ES-I3 (cell line): ENCODE results near the gene CCDC85B.
A peak's percentile ranks its signal among the peaks of the same experiment; 100 is the strongest.

Experiments used
- H3K36me3 ChIP-seq: 2 replicates; pipeline ENCODE4 v1.6.1; 2013; ENCODE audit warnings: mild to moderate bottlenecking, low read length, control low read depth, moderate library complexity; ENCODE audit not compliant: insufficient read depth
- H3K4me1 ChIP-seq: 2 replicates; pipeline ENCODE4 v1.6.1; 2013; ENCODE audit warnings: mild to moderate bottlenecking, control low read depth, low read length; ENCODE audit not compliant: insufficient read depth
- H3K9ac ChIP-seq: 2 replicates; pipeline ENCODE4 v1.6.1; 2013; ENCODE audit warnings: low read depth, mild to moderate bottlenecking, low read length, moderate library complexity
- H3K9me3 ChIP-seq: 2 replicates; pipeline ENCODE4 v1.6.1; 2013; ENCODE audit warnings: mild to moderate bottlenecking, low read length, moderate library complexity; ENCODE audit not compliant: control insufficient read depth, insufficient read depth

CCDC85B gene

GRCh38 chr11:65897020-65897471 lies 6.6 kb downstream of the CCDC85B start:
- no peak overlapping the region for H3K9ac ChIP-seq
- no peaks in the 10 kb centered on the region for H3K9me3 ChIP-seq
- H3K4me1 ChIP-seq, result peaks cover under 1% of the 10 kb centered on the region; the same call in 1 of the 2 replicates
- peaks cover 5% of the 10 kb centered on the region; the same call in 1 of the 2 replicates for H3K36me3 ChIP-seq

GRCh38 chr11:65898656-65899355 lies 8.3 kb downstream of the CCDC85B start:
- Histone ChIP-seq H3K4me1 (peaks cover 14% of the 10 kb centered on the region), H3K9me3 (no peaks in the 10 kb centered on the region), H3K36me3 (peaks cover 5% of the 10 kb centered on the region; the same call in 1 of the 2 replicates), H3K9ac (peak overlapping the region; percentile 87)

- H3K36me3 ChIP-seq, result peaks cover 5% of the 10 kb centered on the region; the same call in 1 of the 2 replicates
- peak overlapping the region; percentile 87 for H3K9ac ChIP-seq
- H3K9me3 ChIP-seq, result no peaks in the 10 kb centered on the region
- H3K4me1 ChIP-seq, result peaks cover 16% of the 10 kb centered on the region
These were observed 9.1 kb downstream of the CCDC85B start for GRCh38 chr11:65899356-65900124.

- H3K9me3 ChIP-seq, result no peaks in the 10 kb centered on the region
- peaks cover 5% of the 10 kb centered on the region; the same call in 1 of the 2 replicates for H3K36me3 ChIP-seq
- H3K9ac ChIP-seq, result peak within 1 kb of the TSS; percentile 87
- peaks cover 16% of the 10 kb centered on the region for H3K4me1 ChIP-seq
These were observed 9.8 kb downstream of the CCDC85B start, which contains the start of gene FOSL1 for GRCh38 chr11:65900125-65900898. Gene FOSL1, minus strand, starts transcription at chr11:65900388. Its CDS starts 49 bp downstream, at chr11:65900339.

GRCh38 chr11:65900899-65901180 lies 10.4 kb downstream of the CCDC85B start:
- Histone ChIP-seq H3K9ac (peak overlapping the region; percentile 7; the same call in 1 of the 2 replicates), H3K9me3 (no peaks in the 10 kb centered on the region), H3K36me3 (peaks cover 3% of the 10 kb centered on the region; the same call in 1 of the 2 replicates), H3K4me1 (peaks cover 16% of the 10 kb centered on the region)

- Histone ChIP-seq H3K36me3 (no peaks in the 10 kb centered on the region), H3K9ac (no peak overlapping the region), H3K9me3 (no peaks in the 10 kb centered on the region), H3K4me1 (peaks cover 16% of the 10 kb centered on the region)
These were observed 12.6 kb downstream of the CCDC85B start for GRCh38 chr11:65903068-65903481.

- Histone ChIP-seq H3K9ac (no peak overlapping the region), H3K36me3 (no peaks in the 10 kb centered on the region), H3K4me1 (peaks cover 16% of the 10 kb centered on the region), H3K9me3 (no peaks in the 10 kb centered on the region)
These were observed 13.2 kb downstream of the CCDC85B start for GRCh38 chr11:65903715-65904114.

- no peaks in the 10 kb centered on the region for H3K36me3 ChIP-seq
- peaks cover 16% of the 10 kb centered on the region for H3K4me1 ChIP-seq
- no peak overlapping the region for H3K9ac ChIP-seq
- H3K9me3 ChIP-seq, result no peaks in the 10 kb centered on the region
These were observed 16.1 kb downstream of the CCDC85B start for GRCh38 chr11:65906602-65907001.

- Histone ChIP-seq H3K9me3 (no peaks in the 10 kb centered on the region), H3K4me1 (peaks cover 19% of the 10 kb centered on the region; the same call in 1 of the 2 replicates), H3K36me3 (no peaks in the 10 kb centered on the region), H3K9ac (no peak overlapping the region)
These were observed 17.4 kb downstream of the CCDC85B start for GRCh38 chr11:65907878-65908277.

GRCh38 chr11:65911682-65912568 lies 21.5 kb downstream of the CCDC85B start:
- Histone ChIP-seq H3K36me3 (no peaks in the 10 kb centered on the region), H3K4me1 (peaks cover 27% of the 10 kb centered on the region; the same call in 1 of the 2 replicates), H3K9me3 (no peaks in the 10 kb centered on the region), H3K9ac (no peak overlapping the region)

GRCh38 chr11:65912845-65913244 lies 22.4 kb downstream of the CCDC85B start:
- Histone ChIP-seq H3K9ac (no peak overlapping the region), H3K9me3 (no peaks in the 10 kb centered on the region), H3K36me3 (no peaks in the 10 kb centered on the region), H3K4me1 (peaks cover 27% of the 10 kb centered on the region; the same call in 1 of the 2 replicates)

GRCh38 chr11:65915101-65915820 lies 24.8 kb downstream of the CCDC85B start:
- Histone ChIP-seq H3K9ac (peak overlapping the region; percentile 28; the same call in 1 of the 2 replicates), H3K9me3 (no peaks in the 10 kb centered on the region), H3K4me1 (peaks cover 27% of the 10 kb centered on the region; the same call in 1 of the 2 replicates)

GRCh38 chr11:65915821-65916251 lies 25.4 kb downstream of the CCDC85B start:
- Histone ChIP-seq H3K9ac (peak overlapping the region; percentile 40), H3K36me3 (no peaks in the 10 kb centered on the region), H3K4me1 (peaks cover 27% of the 10 kb centered on the region; the same call in 1 of the 2 replicates), H3K9me3 (no peaks in the 10 kb centered on the region)

More at GRCh38 chr11:65915101-65915820, 24.8 kb downstream of the CCDC85B start:
- no peaks in the 10 kb centered on the region for H3K36me3 ChIP-seq
